Hematopoietic multipotent progenitor cell treated with erythropoietin and hydrocortisone succinate and interleukin-3 and kit ligand, for 17 days (in vitro differentiated cells): ENCODE measurements around the gene KTN1.

ENCODE experiments used
- DNase-seq: peaks from one replicate; pipeline ENCODE4 v3.0.0-alpha.2; 2015; ENCODE audit warnings: low spot score

Gene KTN1

DNA sequence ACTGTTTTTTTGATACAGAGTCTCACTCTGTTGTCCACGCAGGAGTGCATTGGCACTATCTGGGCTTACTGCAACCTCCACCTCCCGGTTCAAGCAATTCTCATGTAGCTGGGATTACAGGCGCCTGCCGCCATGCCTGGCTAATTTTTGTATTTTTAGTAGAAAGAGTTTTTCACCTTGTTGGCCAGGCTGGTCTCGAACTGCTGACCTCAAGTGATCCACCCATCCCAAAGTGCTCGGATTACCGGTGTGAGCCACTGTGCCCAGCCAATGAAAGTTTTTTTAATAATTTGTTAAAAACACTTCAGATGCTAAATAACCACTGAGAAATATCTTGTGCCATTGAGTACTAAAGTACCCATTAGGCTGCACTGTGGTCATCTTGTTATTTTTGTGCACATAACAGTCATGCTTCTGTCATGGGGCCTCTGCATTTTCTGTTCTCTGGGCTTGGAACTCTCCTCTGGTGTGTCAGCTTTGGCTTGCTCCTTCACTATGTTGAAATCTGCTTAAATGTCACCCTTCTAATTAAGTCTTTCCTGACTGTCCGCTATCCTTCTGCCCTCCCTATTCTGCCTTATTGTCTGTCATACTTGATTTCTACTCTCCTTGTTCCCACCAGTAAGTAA, 105.1 kb downstream of the KTN1 start:
- no peak for DNase-seq

DNA sequence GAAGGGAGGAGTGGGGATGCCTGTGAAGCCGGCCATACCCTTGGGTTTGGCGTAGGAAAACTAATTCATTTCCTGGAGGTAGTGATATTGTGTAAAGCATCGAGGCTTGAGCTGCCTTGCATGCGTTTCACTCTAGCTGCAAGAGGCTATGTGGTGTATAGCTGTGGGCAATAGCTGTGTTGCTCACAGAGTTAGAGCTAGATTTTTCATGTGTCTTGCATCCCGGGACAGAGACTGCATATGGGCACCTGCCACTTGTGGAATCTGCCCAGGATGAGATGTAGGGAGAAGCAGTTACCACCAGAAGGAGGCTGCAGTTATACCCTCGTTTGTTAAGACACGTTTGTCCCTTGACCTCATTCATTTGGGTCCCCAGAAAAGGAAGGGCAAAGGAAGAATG, 106.7 kb downstream of the KTN1 start:
- DNase-seq = no peak

- DNase-seq = no peak
These were observed 108.6 kb downstream of the KTN1 start for GRCh38 chr14:55688566-55688965.

GRCh38 chr14:55689981-55690871, 110.2 kb downstream of the KTN1 start:
- no peak for DNase-seq

DNA sequence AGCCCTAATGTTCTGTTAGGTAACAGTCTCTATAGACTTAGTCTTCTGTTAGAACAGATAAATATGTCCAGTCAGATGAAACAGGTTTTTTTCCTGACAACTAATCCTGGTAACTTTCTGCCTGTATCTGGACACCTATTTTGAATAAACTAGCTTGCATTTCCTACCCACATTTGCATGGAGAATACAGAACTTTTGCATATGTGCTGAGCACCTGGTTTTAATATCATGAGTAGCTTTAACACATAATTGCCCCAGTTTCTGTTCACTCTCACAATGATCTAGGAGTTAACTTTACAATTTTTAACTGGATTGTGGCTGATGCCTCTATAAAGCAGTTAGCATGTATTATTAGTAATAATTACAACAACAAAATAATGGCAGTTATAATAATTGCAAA, 111.7 kb downstream of the KTN1 start:
- no peak for DNase-seq

DNA sequence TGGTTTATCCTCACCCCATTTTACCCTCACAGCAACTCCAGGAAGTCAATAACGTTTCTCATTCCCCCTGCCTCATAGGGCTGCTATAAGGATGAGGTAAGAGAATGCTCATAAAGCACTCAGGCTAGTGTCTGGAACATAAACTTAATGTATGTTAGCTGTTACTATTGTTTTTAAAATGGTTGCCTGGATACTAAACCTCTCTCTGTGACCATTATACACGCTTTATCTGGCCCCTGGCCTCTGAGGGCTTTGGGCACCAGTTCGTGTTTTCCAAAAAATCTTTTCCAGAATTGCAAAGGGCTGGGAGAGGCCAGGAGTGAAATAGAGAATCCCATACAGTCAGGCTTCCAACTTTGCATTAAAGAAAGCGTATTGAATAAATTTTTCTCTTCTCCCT, 113.9 kb downstream of the KTN1 start:
- no peak for DNase-seq

- DNase-seq = no peak
These were observed 117.4 kb downstream of the KTN1 start for GRCh38 chr14:55697414-55697861.

- no peak for DNase-seq
These were observed 118.0 kb downstream of the KTN1 start for GRCh38 chr14:55698051-55698450.

- DNase-seq = no peak
These were observed 119.4 kb downstream of the KTN1 start for GRCh38 chr14:55699131-55700057.

DNA sequence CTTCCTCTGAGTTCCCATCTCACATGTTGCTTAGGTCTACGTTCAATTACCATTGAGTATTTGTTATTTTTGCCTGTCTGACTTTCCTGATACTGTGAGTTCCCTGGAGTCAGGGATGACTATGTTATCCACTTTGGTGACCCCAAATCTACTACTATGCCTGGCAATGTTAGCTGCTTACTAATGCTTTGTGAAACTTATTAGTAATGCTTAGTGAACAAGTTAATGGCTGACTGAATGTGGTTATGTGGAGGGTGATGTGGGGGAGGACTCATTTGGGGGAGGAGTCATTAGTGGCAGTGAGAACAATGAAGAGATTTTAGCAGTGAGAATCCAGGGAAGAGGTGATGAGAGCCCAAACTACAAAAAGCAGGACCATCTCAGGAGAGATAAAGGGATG, 121.6 kb downstream of the KTN1 start:
- DNase-seq = no peak

DNA sequence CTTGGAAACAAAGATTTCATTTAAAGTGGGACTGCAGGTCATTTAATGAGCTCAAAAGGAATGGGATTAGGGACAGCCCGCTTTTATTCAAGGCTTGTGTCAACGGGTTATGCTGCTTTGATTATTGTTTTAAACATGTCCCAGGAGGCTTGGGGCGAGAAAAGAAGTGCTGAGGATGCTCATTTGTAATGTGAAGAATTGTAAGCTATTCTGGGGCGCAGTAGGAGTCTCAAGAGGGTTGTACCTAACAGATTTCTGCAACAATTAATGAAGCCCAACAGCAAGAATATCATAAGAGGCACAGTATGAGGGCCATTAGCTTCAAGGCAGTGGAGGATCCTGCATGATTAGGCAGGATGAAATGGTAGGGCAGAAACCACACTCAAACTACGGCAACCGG, 122.5 kb downstream of the KTN1 start:
- DNase-seq = no peak

DNA sequence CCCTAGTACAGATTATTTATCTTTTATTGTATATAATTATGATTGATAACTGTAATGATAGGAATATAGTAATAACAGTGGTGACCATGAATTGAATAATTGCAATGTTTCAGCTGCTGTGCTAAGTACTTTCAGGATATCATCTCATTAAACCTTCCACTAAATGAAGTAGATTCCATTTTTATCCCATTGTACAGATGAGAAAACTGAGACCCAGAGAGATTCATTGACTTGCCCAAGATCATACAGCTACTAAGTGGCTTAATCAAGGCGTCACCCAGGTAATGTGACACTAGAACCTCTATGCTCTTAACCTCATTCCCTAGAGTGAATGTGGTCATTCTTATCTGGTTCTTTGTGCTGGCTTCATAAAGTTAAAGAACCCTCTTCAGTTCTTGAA, 124.6 kb downstream of the KTN1 start:
- no peak for DNase-seq

DNA sequence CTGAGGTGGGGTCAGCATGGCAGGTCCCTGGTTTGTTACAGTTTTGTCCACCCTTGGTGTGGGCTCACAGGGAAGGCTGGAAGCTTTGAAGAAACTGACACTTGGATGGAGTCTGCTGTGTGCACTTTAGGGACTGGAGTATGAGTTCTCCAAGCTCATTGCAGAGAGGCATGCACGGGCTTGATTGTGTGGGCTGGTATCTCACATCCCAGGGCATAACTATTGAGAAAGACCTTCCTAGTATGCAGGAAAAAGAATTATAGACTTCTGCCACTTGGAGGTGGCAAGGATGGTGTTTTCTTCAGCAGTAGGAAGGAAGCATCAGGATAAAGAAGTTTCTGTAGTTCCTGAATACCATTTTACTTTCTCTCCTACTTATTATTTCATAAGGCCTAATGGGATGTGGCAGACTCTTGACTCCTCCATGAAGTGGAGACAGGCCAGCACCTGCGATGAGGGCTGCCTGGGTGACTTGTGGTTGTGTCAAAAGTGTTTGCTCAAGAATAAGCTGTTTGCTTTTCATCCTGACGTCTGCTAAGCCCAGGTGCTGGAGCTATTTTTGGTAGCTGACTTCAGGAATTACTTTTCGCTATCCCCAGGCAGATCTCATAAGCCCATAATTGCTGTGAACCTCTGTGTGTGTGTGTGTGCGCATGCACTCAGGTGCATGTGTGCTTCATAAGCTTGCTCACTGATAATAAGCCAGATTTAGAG, 125.8 kb downstream of the KTN1 start:
- DNase-seq = no peak

DNA sequence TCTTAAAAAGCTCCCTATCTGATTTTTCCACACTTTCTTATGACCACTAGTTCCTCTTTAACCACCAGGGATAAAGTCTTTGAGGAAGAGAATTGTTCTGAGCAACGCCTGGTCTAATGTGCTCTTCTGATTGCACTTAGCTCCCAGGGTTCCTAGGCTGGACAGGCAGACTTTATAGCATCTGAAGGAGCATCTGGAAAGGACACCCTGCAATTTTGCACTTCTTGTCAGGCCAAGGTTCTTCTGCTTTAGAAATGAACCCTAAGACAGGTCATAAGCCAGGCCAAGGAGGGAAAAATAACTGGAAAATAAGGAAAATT, 126.3 kb downstream of the KTN1 start:
- DNase-seq = no peak

- no peak for DNase-seq
These were observed 126.9 kb downstream of the KTN1 start for GRCh38 chr14:55706893-55707292.

- DNase-seq = no peak
These were observed 127.4 kb downstream of the KTN1 start for GRCh38 chr14:55707365-55707804.

DNA sequence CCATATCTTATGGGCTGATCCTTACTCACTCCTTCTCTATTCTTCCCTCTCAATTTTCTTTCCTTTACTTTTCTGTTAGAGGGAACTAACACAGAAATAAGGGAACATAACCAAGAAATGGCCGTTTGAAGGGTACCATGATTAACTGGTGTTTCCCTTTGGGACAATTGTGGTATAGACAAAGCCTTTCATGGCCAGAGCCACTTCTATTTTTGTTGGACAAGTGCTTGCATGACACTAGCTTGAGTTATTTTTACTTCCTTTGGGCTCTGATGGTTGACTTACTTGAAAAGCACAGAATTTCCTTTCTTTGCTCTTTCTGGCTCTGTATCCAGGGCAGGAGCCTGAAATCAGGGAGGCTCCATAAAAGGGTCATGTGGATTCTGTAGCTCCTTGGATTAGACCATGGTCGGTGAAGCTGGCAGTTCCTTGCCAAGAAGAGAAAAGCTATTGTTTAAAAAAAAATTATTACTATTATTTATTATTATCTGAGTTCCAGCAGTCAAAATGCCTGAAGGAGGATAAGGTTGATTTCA, 130.6 kb downstream of the KTN1 start:
- DNase-seq = no peak

- no peak for DNase-seq
These were observed 131.3 kb downstream of the KTN1 start for GRCh38 chr14:55711175-55711811.

- no peak for DNase-seq
These were observed 132.5 kb downstream of the KTN1 start for GRCh38 chr14:55712491-55712890.

DNA sequence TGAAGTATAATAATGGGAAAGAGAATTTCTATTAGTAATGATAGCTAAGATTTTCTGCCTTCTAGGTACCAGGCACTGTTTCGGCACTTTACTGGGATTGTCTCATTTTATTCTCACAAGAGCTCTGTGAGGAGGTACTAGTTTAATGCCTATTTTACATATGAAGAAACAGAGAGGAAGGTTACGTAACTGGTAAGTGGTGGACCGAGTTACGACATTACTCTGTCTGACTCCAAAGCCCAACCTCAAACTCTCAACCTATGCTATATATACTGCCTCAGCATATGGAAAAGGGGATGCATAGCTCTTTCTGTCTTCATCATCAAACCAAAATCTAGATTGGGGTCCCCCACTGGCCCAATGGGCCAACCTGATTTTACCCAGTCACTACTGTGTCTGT, 133.5 kb downstream of the KTN1 start:
- DNase-seq = no peak

GRCh38 chr14:55715889-55716288, 135.9 kb downstream of the KTN1 start:
- DNase-seq = no peak
